OCI-LY3 (cell line): ENCODE results near the gene DNAJC2.

Experiments used
- EZH2phosphoT487 ChIP-seq: fragments of 200-600 bp; shearing (Covaris generic); IDR thresholded peaks from 2 replicates; pipeline ENCODE4 v1.6.1; 2018; ENCODE audit warnings: antibody characterized with exemption, mixed run types, low read depth
- TF ChIP-seq, protein P1 (sequence below): fragments of 200-600, 300-600 bp; sonication (generic); IDR thresholded peaks from 2 replicates; pipeline ENCODE4 v1.5.1; 2014; ENCODE audit warnings: antibody characterized with exemption, low read length, low read depth

GRCh38 chr7:103301441-103301840 is 43.1 kb downstream of the DNAJC2 start:
- TF ChIP-seq, protein P1, sequence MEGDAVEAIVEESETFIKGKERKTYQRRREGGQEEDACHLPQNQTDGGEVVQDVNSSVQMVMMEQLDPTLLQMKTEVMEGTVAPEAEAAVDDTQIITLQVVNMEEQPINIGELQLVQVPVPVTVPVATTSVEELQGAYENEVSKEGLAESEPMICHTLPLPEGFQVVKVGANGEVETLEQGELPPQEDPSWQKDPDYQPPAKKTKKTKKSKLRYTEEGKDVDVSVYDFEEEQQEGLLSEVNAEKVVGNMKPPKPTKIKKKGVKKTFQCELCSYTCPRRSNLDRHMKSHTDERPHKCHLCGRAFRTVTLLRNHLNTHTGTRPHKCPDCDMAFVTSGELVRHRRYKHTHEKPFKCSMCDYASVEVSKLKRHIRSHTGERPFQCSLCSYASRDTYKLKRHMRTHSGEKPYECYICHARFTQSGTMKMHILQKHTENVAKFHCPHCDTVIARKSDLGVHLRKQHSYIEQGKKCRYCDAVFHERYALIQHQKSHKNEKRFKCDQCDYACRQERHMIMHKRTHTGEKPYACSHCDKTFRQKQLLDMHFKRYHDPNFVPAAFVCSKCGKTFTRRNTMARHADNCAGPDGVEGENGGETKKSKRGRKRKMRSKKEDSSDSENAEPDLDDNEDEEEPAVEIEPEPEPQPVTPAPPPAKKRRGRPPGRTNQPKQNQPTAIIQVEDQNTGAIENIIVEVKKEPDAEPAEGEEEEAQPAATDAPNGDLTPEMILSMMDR = no peak
- TF ChIP-seq EZH2phosphoT487 = no peak
